Caco-2 (cell line): ENCODE data around the gene SLC16A11. TPM values are rescaled to one million over a fixed set of nuclear protein-coding genes. Genes with fewer than 3 reads are reported as not detected.

ENCODE experiments used
- BruUV-seq: library from RNA; stranded (reverse); fragments of 400-500 nt; replicated peaks from 2 replicates; lab custom pipeline; 2021; lab: Mats Ljungman, UMichigan
- CTCF ChIA-PET: fragments of 300-600 bp; sonication (Branson Sonifier 250); formaldehyde crosslinking; loops from one replicate; lab custom pipeline; 2022; ENCODE audit warnings: antibody characterized with exemption; lab: Charles Lee
- POLR2A ChIA-PET: fragments of 300-600 bp; sonication (Branson Sonifier 250); formaldehyde crosslinking; loops from one replicate; lab custom pipeline; 2022; ENCODE audit warnings: antibody characterized with exemption; lab: Charles Lee
- DNase-seq, 2 experiments: peaks; one replicate each; pipeline versions ENCODE4 v3.0.0 to v3.0.0-alpha.2; 2020 to 2022
- H3K27me3 ChIP-seq: replicated peaks from 2 replicates; pipeline ENCODE4 v1.6.0; 2011; ENCODE audit warnings: low read length; ENCODE audit not compliant: control insufficient read depth, insufficient read depth
- H3K36me3 ChIP-seq: 2 replicates; pipeline ENCODE4 v1.5.1; 2011; ENCODE audit warnings: low read length; ENCODE audit not compliant: control insufficient read depth, insufficient read depth
- H3K4me1 ChIP-seq: fragments of 250-450 bp; sonication (Bioruptor Pico); 2 replicates; pipeline ENCODE4 v1.5.1; 2020; ENCODE audit warnings: mild to moderate bottlenecking
- H3K4me3 ChIP-seq: 2 replicates; pipeline ENCODE4 v1.5.1; 2011; ENCODE audit warnings: low read depth, mild to moderate bottlenecking, control low read depth, low read length
- H3K9me3 ChIP-seq: fragments of 250-450 bp; sonication (Bioruptor Pico); 2 replicates; pipeline ENCODE4 v1.5.1; 2020; ENCODE audit warnings: mild to moderate bottlenecking, moderate library complexity
- H3K27ac Mint-ChIP-seq: one replicate; pipeline ENCODE4 v1.8.0; 2022; ENCODE audit warnings: mixed read lengths; ENCODE audit not compliant: unreplicated experiment
- H3K27me3 Mint-ChIP-seq: one replicate; pipeline ENCODE4 v1.8.0; 2022; ENCODE audit warnings: mixed read lengths; ENCODE audit not compliant: insufficient read depth, unreplicated experiment
- H3K36me3 Mint-ChIP-seq: one replicate; pipeline ENCODE4 v1.8.0; 2022; ENCODE audit warnings: mild to moderate bottlenecking, mixed read lengths; ENCODE audit not compliant: insufficient read depth, unreplicated experiment
- H3K4me1 Mint-ChIP-seq: one replicate; pipeline ENCODE4 v1.8.0; 2022; ENCODE audit warnings: low read depth, mixed read lengths; ENCODE audit not compliant: unreplicated experiment
- H3K4me3 Mint-ChIP-seq: one replicate; pipeline ENCODE4 v1.8.0; 2022; ENCODE audit warnings: mild to moderate bottlenecking, moderate library complexity, mixed read lengths; ENCODE audit not compliant: unreplicated experiment
- H3K9me3 Mint-ChIP-seq: one replicate; pipeline ENCODE4 v1.8.0; 2022; ENCODE audit warnings: mixed read lengths; ENCODE audit not compliant: unreplicated experiment
- CTCF ChIP-seq, 2 experiments: fragments of 200-600 bp in 1 of 2; IDR thresholded peaks; 1 replicate in 1 of 2; 2 replicates in 1 of 2; pipeline versions ENCODE4 v1.5.1 to v1.8.0; 2011 to 2022; ENCODE audit warnings: antibody characterized with exemption in 1 of 2, control low read depth in 1 of 2, inconsistent platforms in 1 of 2, low read depth in 1 of 2, low read length in 1 of 2, mild to moderate bottlenecking in 1 of 2, moderate library complexity in 1 of 2; ENCODE audit not compliant: insufficient read depth in 1 of 2, severe bottlenecking in 1 of 2, unreplicated experiment in 1 of 2
- intact Hi-C: fragments of 100-400 bp; cut with micrococcal nuclease; formaldehyde crosslinking; loops from one replicate; pipeline ENCODE4 v1.10.0; 2022; ENCODE audit not compliant: unreplicated experiment
- total RNA-seq: library from RNA; stranded (reverse); gene quantifications from 2 replicates; pipeline ENCODE4 v1.2.3, GENCODE V29; 2022

Gene SLC16A11
- total RNA-seq, 1 experiment from 2014 or later: 0.43 TPM

- H3K4me3 Mint-ChIP-seq: no peak overlapping the region
- BruUV-seq: no TSS peak
- no peak overlapping the region for H3K27ac Mint-ChIP-seq
- ChIA-PET POLR2A (no interaction called here), CTCF (no interaction called here)
- H3K4me3 ChIP-seq: no peak overlapping the region
- no peaks in the 10 kb centered on the region for H3K4me1 ChIP-seq
- intact Hi-C loops: no loop called here
- no peaks in the 10 kb centered on the region for H3K27me3 Mint-ChIP-seq
- H3K36me3 Mint-ChIP-seq: peaks cover 8% of the 10 kb centered on the region
- no peak for DNase-seq
- no peaks in the 10 kb centered on the region for H3K9me3 Mint-ChIP-seq
- H3K27me3 ChIP-seq: no peaks in the 10 kb centered on the region
- H3K36me3 ChIP-seq: peaks cover 1% of the 10 kb centered on the region; the same call in 1 of the 2 replicates
- no peak for TF ChIP-seq CTCF (IDR thresholded peaks at IDR 0.05; ENCODE audit: insufficient read depth in 1 of 2, low read depth in 1 of 2, low read length in 1 of 2, severe bottlenecking in 1 of 2, unreplicated experiment in 1 of 2)
- no peaks in the 10 kb centered on the region for H3K9me3 ChIP-seq
- no peaks in the 10 kb centered on the region for H3K4me1 Mint-ChIP-seq
Observed at GRCh38 chr17:7019367-7019766, 24.5 kb downstream of the SLC16A11 start.

- no peaks in the 10 kb centered on the region for H3K4me1 ChIP-seq
- ChIA-PET CTCF (no interaction called here), POLR2A (no interaction called here)
- peaks cover 1% of the 10 kb centered on the region; the same call in 1 of the 2 replicates for H3K36me3 ChIP-seq
- H3K4me3 ChIP-seq: no peak overlapping the region
- no peak for TF ChIP-seq CTCF (IDR thresholded peaks at IDR 0.05; ENCODE audit: insufficient read depth in 1 of 2, low read depth in 1 of 2, low read length in 1 of 2, severe bottlenecking in 1 of 2, unreplicated experiment in 1 of 2)
- no peaks in the 10 kb centered on the region for H3K27me3 ChIP-seq
- no peaks in the 10 kb centered on the region for H3K9me3 ChIP-seq
- H3K4me3 Mint-ChIP-seq: no peak overlapping the region
- BruUV-seq: no TSS peak
- no peak for DNase-seq
- H3K4me1 Mint-ChIP-seq: no peaks in the 10 kb centered on the region
- no peaks in the 10 kb centered on the region for H3K27me3 Mint-ChIP-seq
- H3K9me3 Mint-ChIP-seq: no peaks in the 10 kb centered on the region
- H3K27ac Mint-ChIP-seq: no peak overlapping the region
- H3K36me3 Mint-ChIP-seq: peaks cover 10% of the 10 kb centered on the region
- intact Hi-C loops: no loop called here
Observed at GRCh38 chr17:7018331-7018964, 25.4 kb downstream of the SLC16A11 start.

DNA sequence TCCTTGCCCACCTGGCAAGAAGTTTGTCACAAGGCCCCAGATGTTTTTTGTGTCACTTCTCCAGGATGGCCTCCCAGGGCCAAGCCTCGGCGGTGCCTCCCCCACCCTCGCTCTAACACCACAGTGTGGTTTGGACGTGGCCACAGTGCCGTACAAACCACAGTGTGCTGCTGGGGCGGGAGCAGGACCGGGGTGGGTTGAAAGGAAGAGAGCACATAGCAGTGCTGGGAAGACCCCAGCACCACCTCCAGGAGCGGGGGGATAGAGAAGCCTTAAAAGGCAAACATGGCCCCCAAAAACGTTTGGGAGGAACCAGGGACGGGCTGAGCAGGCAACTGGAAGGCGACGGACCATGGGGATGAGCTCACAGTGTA lies 26.1 kb downstream of the SLC16A11 start:
- no peak for TF ChIP-seq CTCF (IDR thresholded peaks at IDR 0.05; ENCODE audit: insufficient read depth in 1 of 2, low read depth in 1 of 2, low read length in 1 of 2, severe bottlenecking in 1 of 2, unreplicated experiment in 1 of 2)
- Mint-ChIP-seq H3K4me1 (no peaks in the 10 kb centered on the region), H3K27ac (no peak overlapping the region), H3K27me3 (no peaks in the 10 kb centered on the region), H3K36me3 (peaks cover 10% of the 10 kb centered on the region), H3K9me3 (no peaks in the 10 kb centered on the region), H3K4me3 (no peak overlapping the region)
- intact Hi-C loops: no loop called here
- Histone ChIP-seq H3K4me1 (no peaks in the 10 kb centered on the region), H3K27me3 (no peaks in the 10 kb centered on the region), H3K9me3 (no peaks in the 10 kb centered on the region), H3K4me3 (no peak overlapping the region), H3K36me3 (peaks cover 1% of the 10 kb centered on the region; the same call in 1 of the 2 replicates)
- no TSS peak for BruUV-seq
- no peak for DNase-seq
- ChIA-PET POLR2A (no interaction called here), CTCF (no interaction called here)
